AG10803 (cell line): Measurements from ENCODE around the gene ADARB1.

Source experiments
- DNase-seq: peaks from one replicate; pipeline ENCODE4 v3.0.0; 2010; ENCODE audit warnings: low read depth
- H3K4me3 ChIP-seq: 2 replicates; pipeline ENCODE4 v1.5.1; 2011; ENCODE audit warnings: mild to moderate bottlenecking, low read length, control low read depth
- TF ChIP-seq, protein P1 (sequence below): conservative IDR thresholded peaks from 2 replicates; pipeline ENCODE4 v1.5.1; 2011; ENCODE audit warnings: mild to moderate bottlenecking, low read length, control low read depth, inconsistent platforms

The ADARB1 gene

DNA sequence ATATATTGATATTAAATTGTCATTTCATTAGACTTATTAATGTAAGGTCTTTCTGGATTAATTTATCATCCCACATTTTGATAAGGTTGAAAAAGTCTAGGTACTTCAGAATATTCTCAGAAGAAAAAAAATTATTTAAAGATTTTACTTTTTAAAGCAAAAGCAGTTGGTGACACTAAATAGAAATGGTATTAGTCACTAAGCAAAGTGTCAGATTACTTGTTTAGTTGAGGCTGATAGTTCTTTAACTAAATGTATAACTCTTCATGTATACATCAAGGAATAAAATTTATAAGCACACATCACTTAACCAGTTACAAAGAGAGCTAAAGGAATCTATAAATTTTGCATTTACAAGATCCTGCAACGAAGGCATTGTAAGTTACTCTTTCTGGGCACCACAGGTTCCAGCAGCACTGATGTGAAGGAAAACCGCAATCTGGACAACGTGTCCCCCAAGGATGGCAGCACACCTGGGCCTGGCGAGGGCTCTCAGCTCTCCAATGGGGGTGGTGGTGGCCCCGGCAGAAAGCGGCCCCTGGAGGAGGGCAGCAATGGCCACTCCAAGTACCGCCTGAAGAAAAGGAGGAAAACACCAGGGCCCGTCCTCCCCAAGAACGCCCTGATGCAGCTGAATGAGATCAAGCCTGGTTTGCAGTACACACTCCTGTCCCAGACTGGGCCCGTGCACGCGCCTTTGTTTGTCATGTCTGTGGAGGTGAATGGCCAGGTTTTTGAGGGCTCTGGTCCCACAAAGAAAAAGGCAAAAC lies 101.1 kb downstream of the ADARB1 start:
- TF ChIP-seq, protein P1, sequence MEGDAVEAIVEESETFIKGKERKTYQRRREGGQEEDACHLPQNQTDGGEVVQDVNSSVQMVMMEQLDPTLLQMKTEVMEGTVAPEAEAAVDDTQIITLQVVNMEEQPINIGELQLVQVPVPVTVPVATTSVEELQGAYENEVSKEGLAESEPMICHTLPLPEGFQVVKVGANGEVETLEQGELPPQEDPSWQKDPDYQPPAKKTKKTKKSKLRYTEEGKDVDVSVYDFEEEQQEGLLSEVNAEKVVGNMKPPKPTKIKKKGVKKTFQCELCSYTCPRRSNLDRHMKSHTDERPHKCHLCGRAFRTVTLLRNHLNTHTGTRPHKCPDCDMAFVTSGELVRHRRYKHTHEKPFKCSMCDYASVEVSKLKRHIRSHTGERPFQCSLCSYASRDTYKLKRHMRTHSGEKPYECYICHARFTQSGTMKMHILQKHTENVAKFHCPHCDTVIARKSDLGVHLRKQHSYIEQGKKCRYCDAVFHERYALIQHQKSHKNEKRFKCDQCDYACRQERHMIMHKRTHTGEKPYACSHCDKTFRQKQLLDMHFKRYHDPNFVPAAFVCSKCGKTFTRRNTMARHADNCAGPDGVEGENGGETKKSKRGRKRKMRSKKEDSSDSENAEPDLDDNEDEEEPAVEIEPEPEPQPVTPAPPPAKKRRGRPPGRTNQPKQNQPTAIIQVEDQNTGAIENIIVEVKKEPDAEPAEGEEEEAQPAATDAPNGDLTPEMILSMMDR = no peak
- no peak for DNase-seq
- H3K4me3 ChIP-seq = no peak overlapping the region

DNA sequence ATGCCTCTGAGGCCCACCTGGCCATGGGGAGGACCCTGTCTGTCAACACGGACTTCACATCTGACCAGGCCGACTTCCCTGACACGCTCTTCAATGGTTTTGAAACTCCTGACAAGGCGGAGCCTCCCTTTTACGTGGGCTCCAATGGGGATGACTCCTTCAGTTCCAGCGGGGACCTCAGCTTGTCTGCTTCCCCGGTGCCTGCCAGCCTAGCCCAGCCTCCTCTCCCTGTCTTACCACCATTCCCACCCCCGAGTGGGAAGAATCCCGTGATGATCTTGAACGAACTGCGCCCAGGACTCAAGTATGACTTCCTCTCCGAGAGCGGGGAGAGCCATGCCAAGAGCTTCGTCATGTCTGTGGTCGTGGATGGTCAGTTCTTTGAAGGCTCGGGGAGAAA lies 101.8 kb downstream of the ADARB1 start:
- TF ChIP-seq, protein P1 = no peak

DNA sequence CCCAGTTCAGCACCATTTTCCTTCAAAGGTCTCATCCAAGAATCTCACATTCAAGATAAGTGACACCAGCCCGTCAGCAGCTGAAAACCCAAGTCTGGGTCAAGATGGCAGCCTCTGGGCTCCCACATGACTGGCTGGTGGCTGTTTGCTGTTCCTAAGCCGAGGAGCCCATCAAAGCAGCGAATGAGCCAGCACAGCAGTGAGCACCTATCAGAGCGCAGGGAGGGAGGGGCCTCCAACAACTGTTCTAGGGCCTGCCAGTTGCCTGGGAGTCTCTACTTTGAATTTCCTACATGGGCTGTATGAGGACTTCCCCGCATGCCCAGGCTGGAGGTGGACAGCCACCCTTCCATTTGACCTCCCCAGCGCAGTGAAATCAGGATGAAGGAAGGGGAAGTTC lies 102.7 kb downstream of the ADARB1 start:
- DNase-seq = no peak
- TF ChIP-seq, protein P1 = no peak
- H3K4me3 ChIP-seq = no peak overlapping the region

More for the DNA sequence above, 101.8 kb downstream of the ADARB1 start:
- H3K4me3 ChIP-seq = no peak overlapping the region
- DNase-seq = no peak

DNA sequence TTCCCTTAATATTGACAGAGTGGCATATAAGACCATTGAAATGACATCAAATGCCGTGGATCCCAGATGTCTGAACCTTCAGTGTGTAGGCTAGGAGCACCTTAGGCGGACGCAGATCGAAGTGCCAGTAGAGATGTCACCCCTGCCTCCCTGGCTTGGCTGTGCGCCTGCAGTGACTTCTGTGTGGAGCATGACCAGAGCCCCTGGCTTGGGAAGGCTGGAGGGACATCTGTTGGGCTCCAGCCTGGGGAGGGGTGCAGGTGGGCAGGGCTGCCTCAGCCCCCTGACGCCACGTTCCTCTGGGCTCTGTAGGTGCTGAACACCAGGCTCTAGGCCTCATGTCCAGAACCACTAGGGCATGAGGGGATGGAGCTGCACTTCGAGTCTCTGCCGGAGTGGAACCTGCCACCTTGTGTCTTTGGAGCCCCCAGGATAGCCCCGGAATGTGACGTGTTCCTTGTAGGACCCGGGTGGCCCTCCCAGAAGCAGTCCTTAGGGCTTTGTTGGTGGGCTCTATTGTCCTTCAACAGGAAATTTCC lies 103.8 kb downstream of the ADARB1 start:
- TF ChIP-seq, protein P1 = no peak
- DNase-seq = no peak
- no peak overlapping the region for H3K4me3 ChIP-seq

DNA sequence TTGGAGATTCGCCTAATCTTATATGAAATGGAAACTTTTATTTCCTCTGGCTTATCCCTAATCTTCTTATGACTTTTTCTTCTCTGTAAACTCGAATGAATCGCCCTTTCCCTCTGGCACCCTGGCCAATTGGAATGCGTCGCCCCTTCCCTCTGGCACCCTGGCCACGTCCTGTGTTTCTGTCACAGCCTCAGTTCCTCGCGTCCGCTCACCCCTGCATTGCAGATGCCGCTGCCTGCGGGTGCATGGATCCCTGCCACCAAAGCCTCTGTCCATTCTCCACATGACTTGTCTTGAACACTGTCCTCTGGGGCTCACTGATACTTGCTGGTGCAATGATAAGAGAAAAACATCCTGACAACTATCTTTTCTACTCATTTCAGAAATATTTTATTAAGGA lies 104.6 kb downstream of the ADARB1 start:
- no peak overlapping the region for H3K4me3 ChIP-seq
- no peak for DNase-seq
- TF ChIP-seq, protein P1 = no peak

DNA sequence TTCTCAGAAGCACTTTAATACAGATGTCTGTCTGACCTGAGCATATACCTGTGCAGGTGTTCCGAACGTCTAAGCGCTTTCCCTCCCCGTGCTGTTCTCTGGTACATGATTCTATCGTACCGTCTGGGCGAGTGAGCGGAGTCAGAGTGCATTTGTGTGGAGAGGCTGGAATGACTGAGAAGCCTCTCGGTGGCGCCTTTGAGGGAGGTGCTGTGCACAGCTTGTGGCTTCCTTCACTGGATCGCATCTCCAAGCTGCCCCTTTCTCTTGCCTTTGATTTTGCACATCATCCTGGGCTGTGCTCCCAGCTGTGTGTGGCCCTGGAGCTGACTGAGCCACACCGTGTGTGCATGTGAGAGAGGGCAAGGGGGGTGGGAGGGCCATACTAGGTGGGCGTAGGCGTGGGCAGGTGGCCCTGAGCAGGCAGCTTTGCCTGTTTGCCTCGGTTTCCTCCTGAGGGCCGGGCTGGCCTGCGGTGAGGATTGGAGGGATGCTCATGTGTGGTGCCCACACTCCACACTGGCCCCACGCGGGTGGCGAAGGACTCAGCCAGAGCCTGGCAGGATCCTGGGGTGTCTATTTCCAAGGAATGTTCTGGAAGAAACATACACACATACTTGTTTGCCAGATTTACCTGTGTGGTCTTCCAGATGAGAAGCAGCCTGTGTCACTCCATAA lies 105.3 kb downstream of the ADARB1 start:
- H3K4me3 ChIP-seq = no peak overlapping the region
- TF ChIP-seq, protein P1 = no peak
- DNase-seq = no peak

DNA sequence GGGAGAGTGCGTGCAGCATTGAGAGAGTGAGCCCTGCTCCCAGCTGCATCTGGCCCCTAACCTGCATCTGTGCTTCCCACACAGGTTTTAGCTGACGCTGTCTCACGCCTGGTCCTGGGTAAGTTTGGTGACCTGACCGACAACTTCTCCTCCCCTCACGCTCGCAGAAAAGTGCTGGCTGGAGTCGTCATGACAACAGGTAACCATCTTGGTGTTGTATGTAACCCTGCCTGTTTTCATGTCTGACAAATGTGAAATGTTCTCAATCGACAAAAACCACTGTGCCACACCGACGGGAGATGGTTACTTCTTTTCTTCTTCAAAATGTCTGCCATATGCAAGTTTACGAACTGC lies 105.8 kb downstream of the ADARB1 start:
- TF ChIP-seq, protein P1 = no peak
- no peak overlapping the region for H3K4me3 ChIP-seq
- DNase-seq = no peak
